Activated B cell treated with CpG ODN at 0.5 μM for 24 hours (primary cell): ENCODE data around the gene TRIP4. TPM values are rescaled to one million over a fixed set of nuclear protein-coding genes. Genes with fewer than 3 reads are reported as not detected.
"Not testable (repeated sequence)": the region's sequence is repeated elsewhere in the genome, so short reads cannot be mapped to it uniquely, and the experiment has no call there.

ENCODE experiments used
- ATAC-seq: fragments of 200-7000 bp; cut with Tn5 transposase; one replicate; pipeline ENCODE4 v1.10.0; 2021; ENCODE audit warnings: low read depth, mild to moderate bottlenecking, moderate library complexity
- CTCF ChIA-PET: fragments of 350-600 bp; sonication (Branson Sonifier 250); formaldehyde crosslinking; loops from one replicate; lab custom pipeline; 2021; ENCODE audit warnings: antibody characterized with exemption; lab: Charles Lee
- POLR2A ChIA-PET: fragments of 350-600 bp; sonication (Branson Sonifier 250); formaldehyde crosslinking; loops from one replicate; lab custom pipeline; 2021; ENCODE audit warnings: antibody characterized with exemption; lab: Charles Lee
- DNase-seq: peaks from one replicate; pipeline ENCODE4 v3.0.0; 2022
- H3K27ac Mint-ChIP-seq: one replicate; pipeline ENCODE4 v1.8.0; 2020; ENCODE audit warnings: mixed read lengths
- H3K27me3 Mint-ChIP-seq: one replicate; pipeline ENCODE4 v1.8.0; 2021; ENCODE audit warnings: mixed read lengths
- H3K36me3 Mint-ChIP-seq: one replicate; pipeline ENCODE4 v1.8.0; 2021; ENCODE audit warnings: low read depth, mixed read lengths
- H3K4me1 Mint-ChIP-seq: one replicate; pipeline ENCODE4 v1.8.0; 2021; ENCODE audit warnings: mixed read lengths
- H3K4me3 Mint-ChIP-seq: one replicate; pipeline ENCODE4 v1.8.0; 2020; ENCODE audit warnings: mild to moderate bottlenecking, mixed read lengths
- H3K9me3 Mint-ChIP-seq: one replicate; pipeline ENCODE4 v1.8.0; 2020; ENCODE audit warnings: mixed read lengths
- intact Hi-C: fragments of 100-400 bp; cut with micrococcal nuclease; formaldehyde crosslinking; loops from one replicate; pipeline ENCODE4 v1.15.1; 2024
- total RNA-seq: library from RNA; stranded (reverse); gene quantifications from 2 replicates; pipeline ENCODE4 v1.2.3, GENCODE V29; 2022
- TF ChIP-seq, protein P1 (sequence below): fragments of 200-600 bp; IDR thresholded peaks from one replicate; pipeline ENCODE4 v1.8.0; 2022; ENCODE audit warnings: antibody characterized with exemption, mild to moderate bottlenecking

TRIP4 gene
- total RNA-seq, 1 donor from 2014 or later: 35.0 TPM

DNA sequence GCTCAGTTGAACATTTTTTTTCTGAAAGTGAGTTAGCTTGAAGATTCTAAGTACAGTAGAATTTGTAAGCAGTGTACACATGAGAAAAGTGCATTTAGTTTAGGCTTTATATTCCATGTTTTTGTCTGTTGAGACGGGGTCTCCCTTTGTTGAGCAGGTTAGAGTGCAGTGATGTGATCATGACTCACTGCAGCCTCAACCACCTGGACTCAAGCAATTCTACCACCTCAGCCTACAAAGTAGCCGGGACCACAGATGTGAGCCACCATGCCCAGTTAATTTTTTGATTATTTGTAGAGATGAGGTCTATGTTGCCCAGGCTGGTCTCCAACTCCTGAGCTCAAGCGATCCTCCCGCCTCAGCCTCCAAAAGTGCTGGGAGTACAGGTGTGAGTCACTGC lies 26.4 kb upstream of the TRIP4 start:
- H3K4me3 Mint-ChIP-seq: no peak overlapping the region
- H3K27me3 Mint-ChIP-seq: no peaks in the 10 kb centered on the region
- peaks cover 6% of the 10 kb centered on the region for H3K4me1 Mint-ChIP-seq
- ChIA-PET POLR2A (no interaction called here), CTCF (no interaction called here)
- DNase-seq (no peak), ATAC-seq (no peak)
- H3K27ac Mint-ChIP-seq: no peak overlapping the region
- H3K36me3 Mint-ChIP-seq: no peaks in the 10 kb centered on the region
- intact Hi-C loops: no loop called here
- no peaks in the 10 kb centered on the region for H3K9me3 Mint-ChIP-seq
- TF ChIP-seq, protein P1, sequence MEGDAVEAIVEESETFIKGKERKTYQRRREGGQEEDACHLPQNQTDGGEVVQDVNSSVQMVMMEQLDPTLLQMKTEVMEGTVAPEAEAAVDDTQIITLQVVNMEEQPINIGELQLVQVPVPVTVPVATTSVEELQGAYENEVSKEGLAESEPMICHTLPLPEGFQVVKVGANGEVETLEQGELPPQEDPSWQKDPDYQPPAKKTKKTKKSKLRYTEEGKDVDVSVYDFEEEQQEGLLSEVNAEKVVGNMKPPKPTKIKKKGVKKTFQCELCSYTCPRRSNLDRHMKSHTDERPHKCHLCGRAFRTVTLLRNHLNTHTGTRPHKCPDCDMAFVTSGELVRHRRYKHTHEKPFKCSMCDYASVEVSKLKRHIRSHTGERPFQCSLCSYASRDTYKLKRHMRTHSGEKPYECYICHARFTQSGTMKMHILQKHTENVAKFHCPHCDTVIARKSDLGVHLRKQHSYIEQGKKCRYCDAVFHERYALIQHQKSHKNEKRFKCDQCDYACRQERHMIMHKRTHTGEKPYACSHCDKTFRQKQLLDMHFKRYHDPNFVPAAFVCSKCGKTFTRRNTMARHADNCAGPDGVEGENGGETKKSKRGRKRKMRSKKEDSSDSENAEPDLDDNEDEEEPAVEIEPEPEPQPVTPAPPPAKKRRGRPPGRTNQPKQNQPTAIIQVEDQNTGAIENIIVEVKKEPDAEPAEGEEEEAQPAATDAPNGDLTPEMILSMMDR: no peak

DNA sequence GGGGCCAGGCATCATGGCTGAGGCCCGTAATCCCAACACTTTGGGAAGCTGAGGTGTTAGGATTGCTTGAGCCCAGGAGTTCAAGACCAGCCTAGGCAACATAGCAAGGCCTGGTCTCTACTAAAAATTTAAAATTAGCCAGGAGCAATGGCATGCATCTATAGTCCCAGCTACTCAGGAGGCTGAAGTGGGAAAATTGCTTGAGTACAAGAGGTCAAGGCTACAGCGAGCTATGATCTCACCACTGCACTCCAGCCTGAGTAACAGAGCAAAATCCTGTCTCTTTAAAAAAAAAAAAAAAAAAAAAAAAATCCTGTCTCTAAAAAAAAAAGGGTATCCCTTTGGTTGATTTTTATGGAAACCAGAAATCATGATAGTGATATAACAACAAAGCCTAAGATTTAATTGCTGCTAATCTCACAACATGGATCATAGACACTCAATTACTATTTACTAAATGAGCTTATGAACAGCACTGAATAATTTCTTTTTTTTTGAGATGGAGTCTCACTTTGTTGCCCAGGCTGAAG lies 18.5 kb upstream of the TRIP4 start:
- DNase-seq (no peak), ATAC-seq (no peak)
- Mint-ChIP-seq H3K27ac (no peak overlapping the region), H3K27me3 (no peaks in the 10 kb centered on the region), H3K9me3 (no peaks in the 10 kb centered on the region), H3K4me1 (peaks cover 9% of the 10 kb centered on the region), H3K36me3 (no peaks in the 10 kb centered on the region), H3K4me3 (no peak overlapping the region)
- TF ChIP-seq, protein P1: no peak
- ChIA-PET POLR2A (interaction anchor here (0.8 kb wide), 1 partner anchor 18 kb away, joined by 10 read pairs; no protein-coding TSS in a partner anchor), CTCF (interaction anchor here (1.0 kb wide), 1 partner anchor 16 kb away, joined by 3 read pairs; no protein-coding TSS in a partner anchor)
- intact Hi-C loops: no loop called here

DNA sequence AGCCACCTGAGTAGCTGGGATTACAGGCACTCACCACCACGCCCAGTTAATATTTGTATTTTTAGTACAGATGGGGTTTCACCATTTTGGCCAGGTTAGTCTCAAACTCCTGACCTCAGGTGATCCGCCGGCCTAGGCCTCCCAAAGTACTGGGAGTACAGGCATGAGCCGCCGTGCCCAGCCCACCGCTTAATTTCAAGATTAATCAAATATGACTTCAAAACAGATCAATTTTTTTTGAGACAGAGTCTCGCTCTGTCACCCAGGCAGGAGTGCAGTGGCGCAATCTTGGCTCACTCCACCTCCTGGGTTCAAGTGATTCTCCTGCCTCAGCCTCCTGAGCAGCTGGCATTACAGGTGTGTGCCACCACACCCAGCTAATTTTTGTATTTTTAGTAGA lies 16.3 kb upstream of the TRIP4 start:
- H3K4me1 Mint-ChIP-seq, POLR2A ChIA-PET, H3K27me3 Mint-ChIP-seq, H3K36me3 Mint-ChIP-seq, DNase-seq, H3K9me3 Mint-ChIP-seq, ATAC-seq, intact Hi-C loops, H3K4me3 Mint-ChIP-seq, H3K27ac Mint-ChIP-seq, CTCF ChIA-PET: not testable (repeated sequence)

DNA sequence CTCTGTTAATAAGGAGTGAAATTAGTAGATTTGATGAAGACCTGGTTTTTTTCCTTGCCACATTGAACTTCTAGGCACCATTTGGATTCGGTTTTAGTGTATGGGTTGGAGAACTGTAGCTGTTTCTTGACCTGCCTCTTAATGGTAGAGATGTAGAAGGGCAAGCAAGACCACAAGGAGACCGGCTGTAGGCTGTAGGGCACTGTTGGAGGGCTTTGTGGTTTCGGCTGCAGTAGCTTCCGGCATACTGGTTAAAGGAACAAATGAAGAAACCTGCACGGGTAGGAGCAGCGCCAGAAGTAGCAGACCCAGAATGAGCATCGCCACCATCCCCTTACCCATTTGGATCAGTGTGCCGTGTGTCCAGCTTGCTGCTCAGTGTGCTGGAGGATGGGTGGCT lies 14.3 kb upstream of the TRIP4 start:
- DNase-seq (no peak), ATAC-seq (no peak)
- Mint-ChIP-seq H3K27me3 (no peaks in the 10 kb centered on the region), H3K4me1 (peaks cover under 1% of the 10 kb centered on the region), H3K4me3 (no peak overlapping the region), H3K36me3 (no peaks in the 10 kb centered on the region), H3K27ac (no peak overlapping the region), H3K9me3 (no peaks in the 10 kb centered on the region)
- intact Hi-C loops: no loop called here
- CTCF ChIA-PET: no interaction called here
- POLR2A ChIA-PET: no interaction called here
- TF ChIP-seq, protein P1: no peak

DNA sequence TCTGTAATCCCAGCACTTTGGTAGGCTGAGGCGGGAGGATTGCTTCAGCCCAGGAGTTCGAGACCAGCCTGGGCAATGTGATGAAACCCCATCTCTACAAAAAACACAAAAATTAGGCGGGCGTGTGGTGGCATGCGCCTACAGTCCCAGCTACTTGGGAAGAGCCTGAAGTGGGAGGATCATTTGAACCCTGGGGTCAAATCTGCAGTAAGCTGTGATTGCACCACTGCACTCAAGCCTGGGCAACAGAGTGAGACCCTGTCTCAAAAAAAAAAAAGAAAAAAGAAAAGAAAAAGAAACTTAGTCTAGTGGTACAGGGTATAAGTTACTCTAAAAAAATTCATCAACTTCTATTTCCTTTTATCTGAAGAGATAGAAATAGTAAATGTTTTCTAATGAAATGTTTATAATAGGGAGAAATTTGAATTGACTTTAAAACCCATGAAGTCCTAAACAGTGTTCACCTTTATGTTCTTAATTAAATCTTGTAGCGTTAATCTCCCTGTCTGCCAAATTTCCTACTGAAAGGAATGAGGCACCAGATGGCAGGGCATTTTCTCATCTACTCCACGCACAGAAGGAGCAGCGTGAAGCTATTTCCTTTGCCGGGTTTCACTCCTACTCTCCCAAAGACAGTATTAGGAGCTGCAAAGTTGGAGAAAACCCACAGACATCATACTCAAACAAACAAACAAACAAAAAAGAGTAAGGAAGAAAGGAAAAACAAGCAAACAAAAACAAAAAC lies 8.2 kb upstream of the TRIP4 start:
- DNase-seq (no peak), ATAC-seq (no peak)
- POLR2A ChIA-PET: interaction anchor here (0.7 kb wide), 1 partner anchor 744 kb away, joined by 6 read pairs; no protein-coding TSS in a partner anchor
- intact Hi-C loops: no loop called here
- Mint-ChIP-seq H3K9me3 (no peaks in the 10 kb centered on the region), H3K4me3 (peak overlapping the region; percentile 13), H3K27me3 (no peaks in the 10 kb centered on the region), H3K4me1 (peaks cover 15% of the 10 kb centered on the region), H3K27ac (no peak overlapping the region), H3K36me3 (peaks cover 3% of the 10 kb centered on the region)
- TF ChIP-seq, protein P1: no peak
- CTCF ChIA-PET: no interaction called here

DNA sequence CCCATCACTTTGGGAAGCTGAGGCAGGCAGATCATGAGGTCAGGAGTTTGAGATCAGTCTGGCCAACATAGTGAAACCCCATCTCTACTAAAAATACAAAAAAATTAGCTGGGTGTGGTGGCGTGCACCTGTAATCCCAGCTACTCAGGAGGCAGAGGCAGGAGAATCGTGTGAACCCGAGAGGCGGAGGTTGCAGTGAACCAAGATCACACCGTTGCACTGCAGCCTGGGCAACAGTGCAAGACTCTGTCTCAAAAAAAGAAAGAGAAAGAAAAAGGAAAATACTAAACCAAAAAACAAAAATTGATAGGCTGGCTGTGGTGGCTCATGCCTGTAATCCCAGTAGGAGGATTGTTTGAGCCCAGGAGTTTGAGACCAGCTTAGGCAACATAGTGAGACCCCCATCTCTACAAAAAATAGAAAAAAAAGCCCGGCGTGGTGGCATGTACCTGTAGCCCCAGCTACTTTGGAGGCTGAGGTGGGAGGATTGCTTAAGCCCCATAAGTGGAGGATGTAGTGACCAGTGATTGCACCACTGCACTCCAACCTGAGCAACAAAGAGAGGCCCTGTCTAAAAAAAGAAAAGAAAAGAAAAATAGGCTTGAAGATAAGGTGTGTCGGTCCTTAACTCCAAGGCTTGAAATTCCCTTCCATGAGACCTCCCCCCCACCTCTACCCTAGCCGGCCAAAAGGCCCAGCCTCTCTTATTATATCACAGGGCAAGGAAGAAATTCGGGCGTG lies 7.3 kb upstream of the TRIP4 start:
- intact Hi-C loops: loop anchor here (2.0 to 10.0 kb wide), 3 partner anchors 81 to 925 kb away; partner anchors contain the start of genes CIAO2A, RNU5B-1 and ZNF609
- POLR2A ChIA-PET: not testable (repeated sequence)

More for the DNA sequence above, 7.3 kb upstream of the TRIP4 start:
- DNase-seq, H3K27me3 Mint-ChIP-seq, H3K36me3 Mint-ChIP-seq, CTCF ChIA-PET, H3K27ac Mint-ChIP-seq, ATAC-seq, H3K9me3 Mint-ChIP-seq: not testable (repeated sequence)
- Mint-ChIP-seq H3K4me3 (peak overlapping the region; percentile 92), H3K4me1 (peaks cover 15% of the 10 kb centered on the region)
